ENCODE results near the gene ASF1B.

- TF ChIP-seq, protein P1, sequence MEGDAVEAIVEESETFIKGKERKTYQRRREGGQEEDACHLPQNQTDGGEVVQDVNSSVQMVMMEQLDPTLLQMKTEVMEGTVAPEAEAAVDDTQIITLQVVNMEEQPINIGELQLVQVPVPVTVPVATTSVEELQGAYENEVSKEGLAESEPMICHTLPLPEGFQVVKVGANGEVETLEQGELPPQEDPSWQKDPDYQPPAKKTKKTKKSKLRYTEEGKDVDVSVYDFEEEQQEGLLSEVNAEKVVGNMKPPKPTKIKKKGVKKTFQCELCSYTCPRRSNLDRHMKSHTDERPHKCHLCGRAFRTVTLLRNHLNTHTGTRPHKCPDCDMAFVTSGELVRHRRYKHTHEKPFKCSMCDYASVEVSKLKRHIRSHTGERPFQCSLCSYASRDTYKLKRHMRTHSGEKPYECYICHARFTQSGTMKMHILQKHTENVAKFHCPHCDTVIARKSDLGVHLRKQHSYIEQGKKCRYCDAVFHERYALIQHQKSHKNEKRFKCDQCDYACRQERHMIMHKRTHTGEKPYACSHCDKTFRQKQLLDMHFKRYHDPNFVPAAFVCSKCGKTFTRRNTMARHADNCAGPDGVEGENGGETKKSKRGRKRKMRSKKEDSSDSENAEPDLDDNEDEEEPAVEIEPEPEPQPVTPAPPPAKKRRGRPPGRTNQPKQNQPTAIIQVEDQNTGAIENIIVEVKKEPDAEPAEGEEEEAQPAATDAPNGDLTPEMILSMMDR (conservative IDR thresholded peaks at IDR 0.05; ENCODE audit: low read depth in 2 of 2), result no peak
- no peak for TF ChIP-seq POLR2AphosphoS5 (IDR thresholded peaks at IDR 0.05; ENCODE audit: low read depth)
- TF ChIP-seq ZNF114 (CRISPR knock-in tag; IDR thresholded peaks at IDR 0.05), result no peak
- no peak for TF ChIP-seq JUNB (IDR thresholded peaks at IDR 0.05; ENCODE audit: unreplicated experiment)
Observed at GRCh38 chr19:14118165-14119051, 18.0 kb downstream of the ASF1B start.

Measured in GM23338 (cell line).